HepG2 (cell line): ENCODE results near the gene GPAT3. TPM values are rescaled to one million over a fixed set of nuclear protein-coding genes. Genes with fewer than 3 reads are reported as not detected.
"Not testable (repeated sequence)": the region's sequence is repeated elsewhere in the genome, so short reads cannot be mapped to it uniquely, and the experiment has no call there.

ENCODE experiments used
- ATAC-seq: fragments of 200-7000 bp; cut with Tn5 transposase; 3 replicates; pipeline ENCODE4 v1.9.1; 2020; ENCODE audit warnings: mild to moderate bottlenecking, moderate library complexity
- BruUV-seq: library from RNA; stranded (reverse); fragments of 400-500 nt; replicated peaks from 2 replicates; lab custom pipeline; 2021; lab: Mats Ljungman, UMichigan
- CTCF ChIA-PET: fragments of 300-600 bp; formaldehyde crosslinking; extraction: SDS; loops from one replicate; lab custom pipeline; 2021; ENCODE audit warnings: low total read pairs, inconsistent platforms, low intra/inter-chr PET ratio; lab: Yijun Ruan, JAX
- POLR2A ChIA-PET: fragments of 350-600 bp; sonication (Branson Sonifier 250); formaldehyde crosslinking; loops from one replicate; lab custom pipeline; 2020; ENCODE audit warnings: antibody characterized with exemption, inconsistent platforms; lab: Yijun Ruan, JAX
- DNase-seq: peaks from one replicate; pipeline ENCODE4 v3.0.0-alpha.2; 2015; ENCODE audit warnings: low spot score
- FAIRE-seq: peaks from 3 replicates; lab custom pipeline; 2011; peaks lifted over from hg19 to GRCh38; lab: Jason Lieb, UNC
- H2AFZ ChIP-seq: one replicate; pipeline ENCODE4 v1.6.1; 2011; ENCODE audit warnings: low read length, inconsistent platforms
- H3K27ac ChIP-seq: fragments of 300-600 bp; 3 replicates; pipeline ENCODE4 v1.8.0; 2011; ENCODE audit warnings: mixed run types, mild to moderate bottlenecking, mixed read lengths, low read length, inconsistent platforms; ENCODE audit not compliant: insufficient read depth; ENCODE audit errors: extremely low read length
- H3K27me3 ChIP-seq, 2 experiments: fragments of 200-600 bp in 1 of 2; 2 replicates in 1 of 2; 3 replicates in 1 of 2; pipeline versions ENCODE4 v1.6.0 to v1.8.0; 2011; ENCODE audit warnings: low read length in 2 of 2, mild to moderate bottlenecking in 2 of 2, moderate library complexity in 2 of 2, inconsistent platforms in 1 of 2; ENCODE audit not compliant: insufficient read depth in 2 of 2, control insufficient read depth in 1 of 2
- H3K36me3 ChIP-seq, 2 experiments: fragments of 200-600 bp in 1 of 2; replicated peaks in 1 of 2; 2 replicates in 1 of 2; 3 replicates in 1 of 2; pipeline versions ENCODE4 v1.5.1 to v1.8.0; 2011; ENCODE audit warnings: low read length in 2 of 2, inconsistent platforms in 1 of 2; ENCODE audit not compliant: insufficient read depth in 2 of 2, control insufficient read depth in 1 of 2
- H3K4me1 ChIP-seq: 2 replicates; pipeline ENCODE4 v1.5.1; 2012; ENCODE audit warnings: low read length, inconsistent platforms; ENCODE audit not compliant: insufficient read depth
- H3K4me2 ChIP-seq: 2 replicates; pipeline ENCODE4 v1.6.0; 2011; ENCODE audit warnings: low read depth, low read length, inconsistent platforms
- H3K4me3 ChIP-seq, 3 experiments: fragments of 200-600 bp in 1 of 3; sonication (generic), shearing (Covaris generic) in 1 of 3; replicated peaks in 1 of 3; 2 replicates each; pipeline ENCODE4 v1.5.1; 2011 to 2016; ENCODE audit warnings: low read length in 3 of 3, inconsistent platforms in 2 of 3, low read depth in 2 of 3, mild to moderate bottlenecking in 2 of 3, control low read depth in 1 of 3, mixed read lengths in 1 of 3; ENCODE audit not compliant: insufficient read depth in 1 of 3
- H3K79me2 ChIP-seq: one replicate; pipeline ENCODE4 v1.6.1; 2011; ENCODE audit warnings: low read length, inconsistent platforms; ENCODE audit not compliant: insufficient read depth
- H3K9ac ChIP-seq: 2 replicates; pipeline ENCODE4 v1.6.0; 2011; ENCODE audit warnings: mild to moderate bottlenecking, low read depth, low read length, inconsistent platforms; ENCODE audit not compliant: insufficient read depth
- H3K9me3 ChIP-seq: 2 replicates; pipeline ENCODE4 v1.5.1; 2012; ENCODE audit warnings: mild to moderate bottlenecking, low read length
- H4K20me1 ChIP-seq: 2 replicates; pipeline ENCODE4 v1.6.0; 2011; ENCODE audit warnings: inconsistent platforms, mild to moderate bottlenecking, low read length, moderate library complexity; ENCODE audit not compliant: insufficient read depth
- GATAD2A ChIP-seq: IDR thresholded peaks from 2 replicates; pipeline ENCODE4 v1.6.1; 2016
- NR1H2 ChIP-seq: sonication (generic); formaldehyde crosslinking; IDR thresholded peaks from 2 replicates; pipeline ENCODE4 v1.8.1; 2022; ENCODE audit warnings: low read depth, missing genetic modification reagents, borderline replicate concordance
- ZNF136 ChIP-seq: sonication (generic); formaldehyde crosslinking; IDR thresholded peaks from 2 replicates; pipeline ENCODE4 v1.8.1; 2022; ENCODE audit warnings: low read depth, mild to moderate bottlenecking, moderate library complexity, missing genetic modification reagents
- WGBS: methylation state at CpG from one replicate; pipeline ENCODE4 v1.1.6; 2017; ENCODE audit warnings: low lambda C conversion rate; 5-methylcytosine and 5-hydroxymethylcytosine counted together
- in situ Hi-C: cut with HindIII; loops from 2 replicates; pipeline ENCODE4 v1.10.0; 2017; ENCODE audit warnings: low pct_unique_long_range_greater_than_20kb; ENCODE audit not compliant: extremely low pct_ligation_motif_present
- intact Hi-C: fragments of 100-400 bp; cut with micrococcal nuclease; formaldehyde crosslinking; loops from one replicate; pipeline ENCODE4 v1.10.0; 2022; ENCODE audit not compliant: unreplicated experiment
- polyA plus RNA-seq, 8 experiments: library from polyadenylated mRNA; depleted of rRNA in 3 of 8; stranded (reverse) in 7 of 8; unstranded in 1 of 8; fragments of >200 nt; fragmentation: Illumina TruSeq in 4 of 8; extraction: Trizol in 4 of 8; gene quantifications; 2 replicates each; pipeline versions ENCODE4 v1.2.1 to v1.2.3, GENCODE V29; 2011 to 2016; ENCODE audit warnings: low read depth in 4 of 8, missing spikeins in 1 of 8, mixed read lengths in 1 of 8; ENCODE audit not compliant: insufficient read depth in 1 of 8
- total RNA-seq, 5 experiments: library from RNA; depleted of rRNA; stranded (reverse); fragments of >200 nt; fragmentation: Illumina TruSeq; extraction: Trizol; gene quantifications; 2 replicates each; pipeline ENCODE4 v1.2.3, GENCODE V29; 2016; ENCODE audit warnings: low read depth in 1 of 5
- TF ChIP-seq, protein P1 (sequence below): sonication (generic); formaldehyde crosslinking; IDR thresholded peaks from 2 replicates; pipeline ENCODE4 v1.8.1; 2023; ENCODE audit warnings: missing genetic modification reagents, inconsistent platforms, borderline replicate concordance
- TF ChIP-seq, protein P2 (sequence below): sonication (generic); formaldehyde crosslinking; IDR thresholded peaks from 2 replicates; pipeline ENCODE4 v1.4.0; 2020; ENCODE audit warnings: missing genetic modification reagents

Gene GPAT3
- total and polyA plus RNA-seq, 2 of the 13 experiments (the other 11 are each of a cell fraction or from before 2014, with no cell fraction given), result 2.4 to 2.6 TPM

DNA sequence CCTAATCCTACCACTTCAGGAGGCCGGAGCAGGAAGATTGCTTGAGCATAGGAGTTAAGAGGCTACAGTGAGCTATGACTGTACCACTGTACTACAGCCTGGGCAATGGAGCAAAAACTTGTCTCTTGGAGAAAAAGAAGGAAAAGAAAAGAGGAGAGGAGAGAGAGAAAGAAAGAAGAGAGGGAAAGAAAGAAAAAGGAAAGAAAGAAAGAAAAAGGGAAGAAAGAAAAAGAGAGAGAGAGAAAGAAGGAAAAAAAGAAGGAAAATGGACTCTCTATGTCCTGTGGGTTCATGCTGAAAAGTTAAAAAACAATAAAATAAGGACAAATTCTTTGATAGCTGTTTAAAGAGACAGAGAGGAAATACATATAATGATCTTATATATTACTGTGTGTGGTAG lies 37.7 kb upstream of the GPAT3 start:
- intact Hi-C loops, result no loop called here
- 3% methylated on average over 1 of the region's 1 CpG for WGBS
- POLR2A ChIA-PET, result no interaction called here
- Histone ChIP-seq H3K4me3 (no peak overlapping the region), H3K4me1 (no peaks in the 10 kb centered on the region), H3K79me2 (no peaks in the 10 kb centered on the region), H3K9ac (no peak overlapping the region), H4K20me1 (no peaks in the 10 kb centered on the region), H3K27ac (no peak overlapping the region), H3K9me3 (no peaks in the 10 kb centered on the region), H3K4me2 (no peak overlapping the region), H3K36me3 (no peaks in the 10 kb centered on the region), H2AFZ (no peak overlapping the region), H3K27me3 (peaks cover 0 to 3% of the 10 kb centered on the region in 2 experiments; a peak in 1 of 5 replicates)
- in situ Hi-C loops, result no loop called here
- ATAC-seq (no peak), FAIRE-seq (no peak), DNase-seq (no peak)
- CTCF ChIA-PET, result no interaction called here
- BruUV-seq, result no TSS peak
- no peak for TF ChIP-seq ZNF136 (CRISPR knock-in tag)
- TF ChIP-seq GATAD2A (CRISPR knock-in tag), result no peak
- no peak for TF ChIP-seq NR1H2 (CRISPR knock-in tag)
- TF ChIP-seq, protein P1, sequence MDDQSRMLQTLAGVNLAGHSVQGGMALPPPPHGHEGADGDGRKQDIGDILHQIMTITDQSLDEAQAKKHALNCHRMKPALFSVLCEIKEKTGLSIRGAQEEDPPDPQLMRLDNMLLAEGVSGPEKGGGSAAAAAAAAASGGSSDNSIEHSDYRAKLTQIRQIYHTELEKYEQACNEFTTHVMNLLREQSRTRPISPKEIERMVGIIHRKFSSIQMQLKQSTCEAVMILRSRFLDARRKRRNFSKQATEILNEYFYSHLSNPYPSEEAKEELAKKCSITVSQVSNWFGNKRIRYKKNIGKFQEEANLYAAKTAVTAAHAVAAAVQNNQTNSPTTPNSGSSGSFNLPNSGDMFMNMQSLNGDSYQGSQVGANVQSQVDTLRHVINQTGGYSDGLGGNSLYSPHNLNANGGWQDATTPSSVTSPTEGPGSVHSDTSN (CRISPR knock-in tag), result no peak
- TF ChIP-seq, protein P2, sequence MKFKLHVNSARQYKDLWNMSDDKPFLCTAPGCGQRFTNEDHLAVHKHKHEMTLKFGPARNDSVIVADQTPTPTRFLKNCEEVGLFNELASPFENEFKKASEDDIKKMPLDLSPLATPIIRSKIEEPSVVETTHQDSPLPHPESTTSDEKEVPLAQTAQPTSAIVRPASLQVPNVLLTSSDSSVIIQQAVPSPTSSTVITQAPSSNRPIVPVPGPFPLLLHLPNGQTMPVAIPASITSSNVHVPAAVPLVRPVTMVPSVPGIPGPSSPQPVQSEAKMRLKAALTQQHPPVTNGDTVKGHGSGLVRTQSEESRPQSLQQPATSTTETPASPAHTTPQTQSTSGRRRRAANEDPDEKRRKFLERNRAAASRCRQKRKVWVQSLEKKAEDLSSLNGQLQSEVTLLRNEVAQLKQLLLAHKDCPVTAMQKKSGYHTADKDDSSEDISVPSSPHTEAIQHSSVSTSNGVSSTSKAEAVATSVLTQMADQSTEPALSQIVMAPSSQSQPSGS (CRISPR knock-in tag), result no peak

DNA sequence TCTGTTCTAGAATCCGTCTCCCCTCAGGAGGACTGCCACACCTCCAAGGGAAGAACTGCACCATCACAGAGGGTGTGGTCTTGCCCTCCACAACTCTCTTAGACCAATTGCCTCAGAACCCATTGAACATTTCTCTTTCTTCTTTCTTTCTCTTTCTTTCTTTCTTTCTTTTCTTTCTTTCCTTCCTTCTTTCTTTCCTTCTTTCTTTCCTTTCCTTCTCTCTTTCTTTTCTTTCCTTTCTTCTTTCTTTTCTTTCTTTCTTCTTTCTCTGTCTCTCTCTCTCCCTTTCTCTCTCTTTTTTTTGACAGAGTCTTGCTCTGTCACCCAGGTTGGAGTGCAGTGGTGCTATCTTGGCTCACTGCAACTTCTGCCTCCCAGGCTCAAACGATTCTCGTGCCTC lies 34.2 kb upstream of the GPAT3 start:
- H3K27ac ChIP-seq, H3K79me2 ChIP-seq, H3K9me3 ChIP-seq, POLR2A ChIA-PET, ATAC-seq, H3K4me3 ChIP-seq, H4K20me1 ChIP-seq, H3K36me3 ChIP-seq, BruUV-seq, in situ Hi-C loops, FAIRE-seq, intact Hi-C loops, H3K4me1 ChIP-seq, CTCF ChIA-PET, DNase-seq, H3K9ac ChIP-seq, H2AFZ ChIP-seq, H3K4me2 ChIP-seq, H3K27me3 ChIP-seq: not testable (repeated sequence)
- WGBS, result 26% methylated on average over 3 of the region's 3 CpGs
